Measurements from ENCODE around the gene ZNF500. TPM values are rescaled to one million over a fixed set of nuclear protein-coding genes. Genes with fewer than 3 reads are reported as not detected.

The ZNF500 gene
- polyA plus RNA-seq, 1 of the 3 experiments (the other 2 are of a cell fraction) = 6.3 TPM

DNA sequence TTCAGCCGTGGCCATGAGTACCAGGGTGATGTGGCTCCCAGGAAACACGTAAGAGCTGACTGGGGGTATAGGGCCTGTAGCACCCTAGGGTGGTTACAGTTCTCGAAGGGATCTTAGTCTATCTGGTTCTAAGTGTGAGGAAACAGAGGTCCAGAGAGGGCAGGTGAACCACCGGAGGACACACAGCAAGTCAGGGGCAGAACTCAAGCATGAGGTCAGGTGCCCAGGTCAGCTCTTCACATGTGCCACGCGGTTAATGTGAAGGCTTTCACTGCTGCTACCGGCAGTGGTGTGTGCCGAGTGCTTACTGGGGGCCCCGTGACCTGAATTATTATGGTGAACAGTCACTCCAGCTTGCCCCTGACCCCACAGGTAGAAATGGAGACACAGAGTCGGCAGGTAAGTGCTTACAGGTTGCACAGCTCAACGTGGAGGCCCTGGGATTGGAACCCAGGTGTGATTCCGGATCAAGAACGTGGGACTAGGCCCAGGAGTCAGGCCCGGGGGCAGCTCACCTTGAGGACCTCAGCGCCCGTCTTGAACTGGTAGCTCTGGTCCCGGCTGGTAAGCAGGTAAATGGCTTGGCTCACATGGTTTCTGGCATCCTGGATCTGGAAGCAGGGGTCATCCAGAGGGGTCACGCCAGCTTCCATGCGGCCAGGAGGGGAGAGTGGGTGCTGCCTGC is 32.4 kb upstream of the ZNF500 start (continued):
- TF ChIP-seq SIN3A (IDR thresholded peaks at IDR 0.05; ENCODE audit: borderline replicate concordance, low read depth, low read length) (no peak), RXRA (IDR thresholded peaks at IDR 0.05; ENCODE audit: borderline replicate concordance, low read depth) (no peak), POLR2AphosphoS5 (IDR thresholded peaks at IDR 0.05; ENCODE audit: low read depth, low read length) (no peak), FOXM1 (IDR thresholded peaks at IDR 0.05; ENCODE audit: low read depth) (no peak), SMC3 (IDR thresholded peaks at IDR 0.05; ENCODE audit: low read depth, low read length) (no peak), NRF1 (IDR thresholded peaks at IDR 0.05; ENCODE audit: low read depth, low read length) (no peak), NFIC (IDR thresholded peaks at IDR 0.05; ENCODE audit: borderline replicate concordance) (no peak), MEF2A (IDR thresholded peaks at IDR 0.05; ENCODE audit: borderline replicate concordance, low read depth) (no peak)
- TF ChIP-seq, protein P1, sequence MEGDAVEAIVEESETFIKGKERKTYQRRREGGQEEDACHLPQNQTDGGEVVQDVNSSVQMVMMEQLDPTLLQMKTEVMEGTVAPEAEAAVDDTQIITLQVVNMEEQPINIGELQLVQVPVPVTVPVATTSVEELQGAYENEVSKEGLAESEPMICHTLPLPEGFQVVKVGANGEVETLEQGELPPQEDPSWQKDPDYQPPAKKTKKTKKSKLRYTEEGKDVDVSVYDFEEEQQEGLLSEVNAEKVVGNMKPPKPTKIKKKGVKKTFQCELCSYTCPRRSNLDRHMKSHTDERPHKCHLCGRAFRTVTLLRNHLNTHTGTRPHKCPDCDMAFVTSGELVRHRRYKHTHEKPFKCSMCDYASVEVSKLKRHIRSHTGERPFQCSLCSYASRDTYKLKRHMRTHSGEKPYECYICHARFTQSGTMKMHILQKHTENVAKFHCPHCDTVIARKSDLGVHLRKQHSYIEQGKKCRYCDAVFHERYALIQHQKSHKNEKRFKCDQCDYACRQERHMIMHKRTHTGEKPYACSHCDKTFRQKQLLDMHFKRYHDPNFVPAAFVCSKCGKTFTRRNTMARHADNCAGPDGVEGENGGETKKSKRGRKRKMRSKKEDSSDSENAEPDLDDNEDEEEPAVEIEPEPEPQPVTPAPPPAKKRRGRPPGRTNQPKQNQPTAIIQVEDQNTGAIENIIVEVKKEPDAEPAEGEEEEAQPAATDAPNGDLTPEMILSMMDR (IDR thresholded peaks at IDR 0.05) = no peak

DNA sequence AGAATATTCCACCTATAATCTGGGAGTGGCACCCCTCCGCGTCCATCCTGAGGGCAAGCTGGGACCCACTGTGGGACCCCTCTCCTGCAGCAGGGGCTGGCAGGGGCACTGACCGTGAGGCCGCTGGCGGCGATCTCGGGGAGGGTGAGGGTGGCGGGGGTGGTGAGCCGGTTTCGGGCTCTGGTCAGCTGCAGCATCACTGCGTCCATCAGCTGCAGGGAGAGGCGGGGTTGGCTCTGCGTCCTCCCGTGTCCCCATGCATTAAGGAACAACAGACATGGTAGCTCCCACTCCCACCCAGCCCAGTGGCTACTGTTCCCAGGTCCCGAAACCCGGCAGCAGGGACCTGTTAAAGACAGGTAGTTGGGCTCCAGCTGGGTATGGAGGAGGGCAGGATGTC is 31.5 kb upstream of the ZNF500 start:
- H3K4me3 ChIP-seq (ENCODE audit: low read depth in 2 of 2, low read length in 1 of 2) = no peak overlapping the region
- ChIA-PET POLR2A (no interaction called here), CTCF (no interaction called here)
- H3K4me1 ChIP-seq (ENCODE audit: control insufficient read depth in 1 of 2, insufficient read depth in 2 of 2, low read depth in 1 of 2, low read length in 1 of 2) = peaks cover 0 to 18% of the 10 kb centered on the region in 2 experiments; a peak in 3 of 4 replicates
- no peak overlapping the region for H3K4me2 ChIP-seq
- WGBS (ENCODE audit: low lambda C conversion rate) = 89% methylated on average over 9 of the region's 16 CpGs
- no peak overlapping the region for H3K27ac ChIP-seq (ENCODE audit: low read depth in 2 of 2, low read length in 1 of 2)
- no peaks in the 10 kb centered on the region for H4K20me1 ChIP-seq (ENCODE audit: insufficient read depth)
- no peak overlapping the region for H2AFZ ChIP-seq (ENCODE audit: low read depth)
- peaks cover 0 to 24% of the 10 kb centered on the region in 2 experiments for H3K36me3 ChIP-seq (replicated peaks in 1 of 2; ENCODE audit: control insufficient read depth in 1 of 2, insufficient read depth in 2 of 2, low read length in 1 of 2)
- no peak for DNase-seq
- no peaks in the 10 kb centered on the region for H3K9me2 ChIP-seq
- peaks cover 4% of the 10 kb centered on the region for H3F3A ChIP-seq (replicated peaks; ENCODE audit: insufficient read depth)
- 0 out of 2 replicates have a peak, but pooled peaks cover 7% of the 10 kb centered on the region for H3K79me2 ChIP-seq (ENCODE audit: insufficient read depth)
- no peaks in the 10 kb centered on the region for H3K9me3 ChIP-seq
- H3K27me3 ChIP-seq (ENCODE audit: insufficient read depth) = no peaks in the 10 kb centered on the region
- H3K9ac ChIP-seq = no peak overlapping the region
- TF ChIP-seq EP300 (IDR thresholded peaks at IDR 0.05; ENCODE audit: borderline replicate concordance in 1 of 2, low read depth in 1 of 2, low read length in 1 of 2) (no peak), CHD2 (IDR thresholded peaks at IDR 0.05; ENCODE audit: low read length, partially characterized antibody) (no peak), RFX5 (IDR thresholded peaks at IDR 0.05; ENCODE audit: low read length) (no peak), TAF1 (IDR thresholded peaks at IDR 0.05; ENCODE audit: borderline replicate concordance, low read depth, low read length) (no peak), FOXM1 (IDR thresholded peaks at IDR 0.05; ENCODE audit: low read depth) (no peak), GABPA (IDR thresholded peaks at IDR 0.05; ENCODE audit: low read depth) (no peak), GATA2 (CRISPR knock-in tag; IDR thresholded peaks at IDR 0.05) (no peak), NRF1 (IDR thresholded peaks at IDR 0.05; ENCODE audit: low read depth, low read length) (no peak), FOXJ3 (CRISPR knock-in tag; IDR thresholded peaks at IDR 0.05) (no peak)
- TF ChIP-seq, protein P2, sequence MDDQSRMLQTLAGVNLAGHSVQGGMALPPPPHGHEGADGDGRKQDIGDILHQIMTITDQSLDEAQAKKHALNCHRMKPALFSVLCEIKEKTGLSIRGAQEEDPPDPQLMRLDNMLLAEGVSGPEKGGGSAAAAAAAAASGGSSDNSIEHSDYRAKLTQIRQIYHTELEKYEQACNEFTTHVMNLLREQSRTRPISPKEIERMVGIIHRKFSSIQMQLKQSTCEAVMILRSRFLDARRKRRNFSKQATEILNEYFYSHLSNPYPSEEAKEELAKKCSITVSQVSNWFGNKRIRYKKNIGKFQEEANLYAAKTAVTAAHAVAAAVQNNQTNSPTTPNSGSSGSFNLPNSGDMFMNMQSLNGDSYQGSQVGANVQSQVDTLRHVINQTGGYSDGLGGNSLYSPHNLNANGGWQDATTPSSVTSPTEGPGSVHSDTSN (IDR thresholded peaks at IDR 0.05) = no peak

Data from SK-N-SH (cell line).